ENCODE results near the gene TCHP.

TCHP gene

GRCh38 chr12:109921982-109922381 lies 21.9 kb downstream of the TCHP start:
- DNase-seq = no peak
- peaks cover 19% of the 10 kb centered on the region for H3K36me3 ChIP-seq
- TF ChIP-seq CTCF (IDR thresholded peaks at IDR 0.05; ENCODE audit: low read depth, low read length) = no peak
- H3K4me3 ChIP-seq (ENCODE audit: low read depth, low read length) = no peak overlapping the region
- no peaks in the 10 kb centered on the region for H3K9me3 ChIP-seq
- H3K27me3 ChIP-seq = no peaks in the 10 kb centered on the region
- H3K4me1 ChIP-seq = peaks cover 5% of the 10 kb centered on the region

GRCh38 chr12:109923038-109923437 lies 23.0 kb downstream of the TCHP start:
- no peak for TF ChIP-seq CTCF (IDR thresholded peaks at IDR 0.05; ENCODE audit: low read depth, low read length)
- Histone ChIP-seq H3K27me3 (no peaks in the 10 kb centered on the region), H3K4me3 (ENCODE audit: low read depth, low read length) (no peak overlapping the region), H3K4me1 (peaks cover 5% of the 10 kb centered on the region), H3K9me3 (no peaks in the 10 kb centered on the region), H3K36me3 (peaks cover 8% of the 10 kb centered on the region; the same call in 1 of the 2 replicates)
- DNase-seq = no peak

- peaks cover 5% of the 10 kb centered on the region; the same call in 1 of the 2 replicates for H3K36me3 ChIP-seq
- DNase-seq = no peak
- peaks cover 5% of the 10 kb centered on the region for H3K4me1 ChIP-seq
- no peak overlapping the region for H3K4me3 ChIP-seq (ENCODE audit: low read depth, low read length)
- H3K27me3 ChIP-seq = no peaks in the 10 kb centered on the region
- TF ChIP-seq CTCF (IDR thresholded peaks at IDR 0.05; ENCODE audit: low read depth, low read length) = no peak
- no peaks in the 10 kb centered on the region for H3K9me3 ChIP-seq
Measured at GRCh38 chr12:109923481-109924245, 23.6 kb downstream of the TCHP start.

- Histone ChIP-seq H3K27me3 (no peaks in the 10 kb centered on the region), H3K4me1 (no peaks in the 10 kb centered on the region), H3K4me3 (ENCODE audit: low read depth, low read length) (no peak overlapping the region), H3K9me3 (no peaks in the 10 kb centered on the region), H3K36me3 (no peaks in the 10 kb centered on the region)
- no peak for TF ChIP-seq CTCF (IDR thresholded peaks at IDR 0.05; ENCODE audit: low read depth, low read length)
- no peak for DNase-seq
Measured at GRCh38 chr12:109925185-109925840, 25.2 kb downstream of the TCHP start.

- no peak overlapping the region for H3K4me3 ChIP-seq (ENCODE audit: low read depth, low read length)
- DNase-seq = no peak
- H3K27me3 ChIP-seq = no peaks in the 10 kb centered on the region
- H3K36me3 ChIP-seq = peaks cover 2% of the 10 kb centered on the region; the same call in 1 of the 2 replicates
- H3K4me1 ChIP-seq = no peaks in the 10 kb centered on the region
- H3K9me3 ChIP-seq = no peaks in the 10 kb centered on the region
- no peak for TF ChIP-seq CTCF (IDR thresholded peaks at IDR 0.05; ENCODE audit: low read depth, low read length)
Measured at GRCh38 chr12:109926016-109926415, 25.9 kb downstream of the TCHP start.
